ENCODE results near the gene CLDN14. TPM values are rescaled to one million over a fixed set of nuclear protein-coding genes. Genes with fewer than 3 reads are reported as not detected.
"Not testable (repeated sequence)": the region's sequence is repeated elsewhere in the genome, so short reads cannot be mapped to it uniquely, and the experiment has no call there.

CLDN14 gene
- total RNA-seq, 1 experiment from 2014 or later, result not detected

DNA sequence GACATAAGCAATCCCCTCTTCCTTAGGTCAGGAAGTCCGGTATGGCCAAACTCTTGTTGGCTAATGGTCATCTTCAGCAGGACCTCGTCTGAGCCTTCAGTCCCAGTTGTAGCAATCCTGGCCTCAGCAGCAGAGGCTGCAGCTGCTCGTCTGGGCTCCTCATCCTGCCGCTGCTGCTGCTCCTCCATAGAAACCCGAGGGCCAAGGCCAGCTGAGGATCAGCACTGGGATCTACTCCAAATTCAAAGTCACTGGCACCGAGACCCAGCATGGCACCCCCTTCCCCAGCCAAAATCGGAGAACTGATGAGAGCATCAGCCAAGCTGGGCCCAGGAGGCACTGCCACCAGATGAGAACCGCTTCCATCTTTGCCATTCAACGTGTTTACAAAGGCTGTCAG, 6.3 kb upstream of the CLDN14 start:
- no peaks in the 10 kb centered on the region for H3K36me3 ChIP-seq (replicated peaks; ENCODE audit: control insufficient read depth, insufficient read depth, low read length)
- no peak overlapping the region for H3K4me3 ChIP-seq (ENCODE audit: insufficient read depth, low read depth, low read length)
- DNase-seq, result no peak
- H3K27me3 ChIP-seq (ENCODE audit: control insufficient read depth, insufficient read depth, low read length), result no peaks in the 10 kb centered on the region

DNA sequence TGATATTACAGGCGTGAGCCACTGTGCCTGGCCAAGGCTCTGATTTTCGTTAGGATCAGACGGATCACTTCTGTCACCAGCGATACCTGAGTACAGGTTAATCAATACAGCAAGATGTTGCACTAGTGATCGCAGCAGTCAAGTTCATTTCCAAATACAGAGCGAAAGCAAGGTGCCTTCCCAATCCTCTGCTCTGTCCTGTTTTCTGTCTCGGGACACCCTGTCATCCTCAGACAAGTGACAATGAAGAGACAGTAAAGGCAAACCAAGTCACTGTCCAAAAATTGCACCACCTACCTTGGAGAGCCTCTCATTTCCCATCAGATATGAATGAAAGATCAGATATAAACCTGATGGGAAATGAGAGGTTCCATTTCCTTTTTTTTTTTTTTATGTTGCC, 5.6 kb upstream of the CLDN14 start:
- no peak for DNase-seq
- Histone ChIP-seq H3K27me3 (ENCODE audit: control insufficient read depth, insufficient read depth, low read length) (no peaks in the 10 kb centered on the region), H3K4me3 (ENCODE audit: insufficient read depth, low read depth, low read length) (no peak overlapping the region), H3K36me3 (replicated peaks; ENCODE audit: control insufficient read depth, insufficient read depth, low read length) (no peaks in the 10 kb centered on the region)

DNA sequence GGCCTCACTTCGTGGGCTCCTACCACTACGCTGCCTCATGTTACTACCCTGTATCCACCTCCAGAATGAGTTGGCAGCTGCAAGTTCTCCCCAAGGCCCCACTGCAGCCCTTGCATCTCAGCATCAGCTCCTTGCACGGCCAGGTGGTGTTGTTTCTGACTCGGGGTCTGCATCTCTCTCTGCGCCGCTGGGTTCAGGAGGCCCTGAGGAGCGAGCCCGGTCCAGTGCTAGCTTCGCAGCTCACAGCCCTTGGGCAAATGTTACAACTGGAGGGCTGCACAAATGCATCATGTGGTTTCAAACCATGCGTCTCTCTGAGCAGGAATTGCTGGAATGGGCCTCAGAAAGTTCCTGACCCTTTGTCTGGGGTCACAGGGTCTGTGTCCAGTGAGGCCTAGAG, 3.2 kb upstream of the CLDN14 start:
- H3K36me3 ChIP-seq (replicated peaks; ENCODE audit: control insufficient read depth, insufficient read depth, low read length), result no peaks in the 10 kb centered on the region
- H3K4me3 ChIP-seq (ENCODE audit: insufficient read depth, low read depth, low read length), result no peak overlapping the region
- no peak for DNase-seq
- no peaks in the 10 kb centered on the region for H3K27me3 ChIP-seq (ENCODE audit: control insufficient read depth, insufficient read depth, low read length)

DNA sequence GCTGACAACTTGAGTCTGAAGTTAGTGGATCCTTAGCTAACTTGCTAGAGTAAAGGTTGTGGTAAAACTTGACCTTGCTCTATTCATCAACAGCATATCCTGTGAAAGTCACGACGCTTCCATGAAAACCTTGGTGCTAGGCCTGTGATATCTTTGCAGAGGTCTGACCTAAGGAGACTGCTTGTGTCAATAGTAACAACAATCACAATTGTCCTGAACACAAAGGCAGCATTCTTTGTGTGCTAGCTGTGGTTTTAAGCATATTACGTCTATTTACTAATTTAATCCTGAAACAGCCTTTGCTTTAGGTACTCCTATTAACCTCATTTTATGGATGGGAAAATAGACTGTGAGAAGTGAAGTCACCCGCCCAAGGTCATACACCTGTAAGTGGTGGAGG, 2.8 kb upstream of the CLDN14 start:
- Histone ChIP-seq H3K36me3 (replicated peaks; ENCODE audit: control insufficient read depth, insufficient read depth, low read length) (no peaks in the 10 kb centered on the region), H3K4me3 (ENCODE audit: insufficient read depth, low read depth, low read length) (no peak overlapping the region), H3K27me3 (ENCODE audit: control insufficient read depth, insufficient read depth, low read length) (no peaks in the 10 kb centered on the region)
- no peak for DNase-seq

DNA sequence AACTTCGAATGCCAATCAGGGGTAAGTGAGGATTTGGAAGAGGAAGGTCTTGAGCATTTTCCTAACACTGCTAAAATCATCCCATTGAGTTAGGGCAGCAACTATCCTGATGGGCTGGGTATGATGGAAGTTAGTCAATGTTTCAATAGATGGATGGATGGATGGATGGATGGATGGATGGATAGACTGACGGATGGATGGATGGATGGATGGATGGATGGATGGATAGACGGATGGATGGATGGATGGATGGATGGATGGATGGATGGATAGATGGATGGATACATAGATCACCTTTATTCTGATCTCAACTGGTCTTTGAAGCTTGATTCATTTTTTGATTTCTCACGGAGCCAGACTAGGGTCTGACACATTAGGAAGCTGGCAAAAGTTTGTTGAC, 2.3 kb upstream of the CLDN14 start:
- H3K4me3 ChIP-seq (ENCODE audit: insufficient read depth, low read depth, low read length), result no peak overlapping the region
- no peaks in the 10 kb centered on the region for H3K27me3 ChIP-seq (ENCODE audit: control insufficient read depth, insufficient read depth, low read length)

DNA sequence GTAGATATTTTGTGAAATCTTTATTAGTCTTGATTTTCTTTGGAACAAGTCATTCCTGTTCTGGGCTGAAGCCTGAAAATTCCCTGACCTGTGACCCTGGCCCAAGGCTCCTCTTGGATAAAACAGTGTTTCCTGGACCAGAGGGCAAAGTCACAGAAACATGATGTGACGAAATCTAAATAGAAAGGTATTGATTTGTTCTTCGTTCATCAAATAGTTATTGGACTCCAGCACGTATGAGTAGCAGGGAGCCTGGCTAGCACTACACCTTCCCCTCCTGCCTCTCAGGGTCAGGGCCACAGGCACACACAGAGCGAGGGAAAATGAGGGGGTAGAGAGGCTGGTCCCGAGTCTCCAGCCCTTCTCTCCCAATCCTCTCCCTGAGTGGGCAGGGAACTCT, 1.7 kb upstream of the CLDN14 start:
- Histone ChIP-seq H3K27me3 (ENCODE audit: control insufficient read depth, insufficient read depth, low read length) (no peaks in the 10 kb centered on the region), H3K36me3 (replicated peaks; ENCODE audit: control insufficient read depth, insufficient read depth, low read length) (no peaks in the 10 kb centered on the region), H3K4me3 (ENCODE audit: insufficient read depth, low read depth, low read length) (no peak overlapping the region)
- no peak for DNase-seq

More for the DNA sequence above, 2.3 kb upstream of the CLDN14 start:
- no peak for DNase-seq
- H3K36me3 ChIP-seq (replicated peaks; ENCODE audit: control insufficient read depth, insufficient read depth, low read length), result no peaks in the 10 kb centered on the region

DNA sequence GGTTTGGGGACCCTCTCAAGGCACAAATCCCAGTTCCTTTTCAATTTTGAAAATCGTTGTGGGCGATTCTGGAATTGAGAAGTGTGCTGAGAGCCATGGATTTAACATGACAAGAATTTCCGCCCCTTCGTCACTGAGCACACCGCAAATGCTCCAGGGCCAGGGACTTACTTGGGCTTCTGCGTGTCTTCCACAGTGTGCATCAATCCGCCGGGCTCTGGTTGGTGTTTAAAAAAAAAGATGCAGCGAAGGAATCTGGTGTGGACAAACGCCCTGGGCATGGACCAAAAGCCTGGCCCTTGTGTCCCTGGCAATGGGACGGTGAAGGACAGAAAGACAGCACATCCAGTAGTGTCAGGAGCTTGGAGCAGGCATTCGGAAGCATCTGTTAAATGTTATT, 696 bp upstream of the CLDN14 start:
- no peak for DNase-seq
- Histone ChIP-seq H3K27me3 (ENCODE audit: control insufficient read depth, insufficient read depth, low read length) (no peaks in the 10 kb centered on the region), H3K4me3 (ENCODE audit: insufficient read depth, low read depth, low read length) (no peak overlapping the region), H3K36me3 (replicated peaks; ENCODE audit: control insufficient read depth, insufficient read depth, low read length) (no peaks in the 10 kb centered on the region)

DNA sequence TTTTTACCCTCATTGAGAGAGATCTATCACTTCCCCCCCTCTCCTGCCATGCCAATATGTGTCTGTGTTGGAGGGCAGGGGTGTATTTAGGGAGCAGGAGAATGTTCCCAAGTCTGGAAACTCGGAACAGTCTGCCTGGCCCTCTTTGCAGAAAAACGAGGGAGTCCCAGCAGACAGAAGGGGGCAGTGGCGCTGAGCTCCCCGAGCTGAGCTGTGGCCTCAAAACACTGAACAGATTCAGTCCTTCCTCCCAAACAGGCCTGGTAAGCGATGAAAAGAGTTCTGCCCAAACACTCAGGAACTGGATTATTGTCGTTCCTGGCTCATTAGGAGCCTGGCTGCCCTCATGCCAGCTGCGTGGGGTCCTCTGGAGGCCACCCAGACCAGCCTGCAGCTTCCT, 981 bp downstream of the CLDN14 start:
- Histone ChIP-seq H3K27me3 (ENCODE audit: control insufficient read depth, insufficient read depth, low read length) (no peaks in the 10 kb centered on the region), H3K4me3 (ENCODE audit: insufficient read depth, low read depth, low read length) (no peak overlapping the region), H3K36me3 (replicated peaks; ENCODE audit: control insufficient read depth, insufficient read depth, low read length) (no peaks in the 10 kb centered on the region)
- DNase-seq, result peak; percentile 75

DNA sequence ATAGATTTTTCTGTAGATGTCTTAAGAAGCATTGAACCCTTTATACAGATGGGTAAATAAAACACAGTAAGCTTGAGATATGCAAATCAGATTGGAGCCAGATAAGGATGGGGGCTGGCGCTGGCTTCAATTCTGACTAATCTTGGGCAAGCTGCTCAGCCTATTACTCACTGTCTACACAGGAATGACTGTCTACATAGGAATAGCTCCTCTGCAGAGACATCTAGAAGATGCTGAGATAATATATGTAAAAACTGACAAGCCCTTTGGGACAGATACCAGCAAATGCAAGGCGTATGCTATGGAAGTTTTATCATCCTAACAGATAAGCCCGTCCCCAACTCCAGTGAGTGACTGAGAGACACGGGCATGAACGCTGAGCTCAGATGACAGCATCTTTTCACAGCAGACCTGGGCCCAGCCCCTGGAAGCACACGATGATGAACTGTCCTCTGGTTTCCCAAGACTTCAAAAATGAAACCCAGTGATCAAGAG, 1.7 kb downstream of the CLDN14 start:
- DNase-seq, result no peak
- Histone ChIP-seq H3K36me3 (replicated peaks; ENCODE audit: control insufficient read depth, insufficient read depth, low read length) (no peaks in the 10 kb centered on the region), H3K27me3 (ENCODE audit: control insufficient read depth, insufficient read depth, low read length) (no peaks in the 10 kb centered on the region), H3K4me3 (ENCODE audit: insufficient read depth, low read depth, low read length) (no peak overlapping the region)

DNA sequence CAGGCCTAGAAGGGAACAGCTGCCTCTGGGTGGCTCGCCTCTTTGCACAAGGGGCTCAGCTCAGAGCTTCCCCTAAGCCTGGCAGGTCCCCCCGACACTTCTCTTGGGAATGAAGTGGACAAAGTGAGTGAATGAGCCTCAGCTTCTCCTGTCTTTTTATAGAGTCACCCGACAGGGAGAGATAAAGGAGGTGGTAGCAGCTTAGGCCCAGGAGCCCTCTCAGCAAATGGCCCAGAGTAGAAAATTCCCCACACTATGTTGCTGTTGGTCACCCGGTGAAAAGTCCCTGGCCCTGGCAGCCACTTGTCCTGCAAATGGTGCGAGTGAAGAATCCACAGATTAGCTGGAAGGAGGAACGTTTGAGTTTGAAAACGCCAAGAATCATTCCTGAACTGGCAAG, 2.4 kb downstream of the CLDN14 start:
- Histone ChIP-seq H3K36me3 (replicated peaks; ENCODE audit: control insufficient read depth, insufficient read depth, low read length) (no peaks in the 10 kb centered on the region), H3K4me3 (ENCODE audit: insufficient read depth, low read depth, low read length) (no peak overlapping the region), H3K27me3 (ENCODE audit: control insufficient read depth, insufficient read depth, low read length) (no peaks in the 10 kb centered on the region)
- DNase-seq, result no peak

DNA sequence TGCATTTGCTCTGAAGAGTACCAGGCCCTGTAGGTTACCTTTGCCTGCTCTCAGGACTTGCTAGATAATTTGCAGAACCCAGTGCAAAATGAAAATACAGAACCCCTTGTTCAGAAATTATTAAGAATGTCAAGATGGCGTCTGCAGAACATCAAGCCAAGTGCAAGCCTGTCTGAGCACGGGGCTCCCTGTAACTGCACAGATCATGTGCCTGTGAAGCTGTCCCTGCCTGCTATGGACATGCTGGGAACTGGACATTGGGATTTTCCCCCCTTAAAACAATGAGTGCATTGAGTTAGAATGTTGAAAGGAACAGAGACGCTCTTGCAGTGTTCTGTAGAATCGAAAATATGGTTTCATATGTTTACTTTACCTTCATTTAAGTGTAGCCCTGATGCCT, 2.9 kb downstream of the CLDN14 start:
- DNase-seq, result no peak
- H3K4me3 ChIP-seq (ENCODE audit: insufficient read depth, low read depth, low read length), result no peak overlapping the region
- no peaks in the 10 kb centered on the region for H3K27me3 ChIP-seq (ENCODE audit: control insufficient read depth, insufficient read depth, low read length)
- H3K36me3 ChIP-seq (replicated peaks; ENCODE audit: control insufficient read depth, insufficient read depth, low read length), result no peaks in the 10 kb centered on the region

DNA sequence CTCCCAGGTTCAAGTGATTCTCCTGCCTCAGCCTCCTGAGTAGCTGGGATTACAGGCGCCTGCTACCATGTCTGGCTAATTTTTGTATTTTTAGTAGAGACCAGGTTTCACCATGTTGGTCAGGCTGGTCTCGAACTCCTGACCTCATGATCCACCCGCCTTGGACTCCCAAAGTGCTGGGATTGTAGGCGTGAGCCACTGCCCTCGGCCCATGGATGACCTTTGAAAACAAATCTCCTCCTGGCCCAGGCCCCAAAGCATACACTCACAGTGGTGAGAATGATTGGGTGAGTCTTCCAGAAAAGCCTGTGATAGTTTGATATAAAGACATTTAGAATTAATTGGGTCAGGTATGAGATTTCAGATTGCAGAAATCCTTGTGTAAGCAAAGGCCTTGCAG, 3.4 kb downstream of the CLDN14 start:
- H3K36me3 ChIP-seq (replicated peaks; ENCODE audit: control insufficient read depth, insufficient read depth, low read length); H3K27me3 ChIP-seq (ENCODE audit: control insufficient read depth, insufficient read depth, low read length); DNase-seq; H3K4me3 ChIP-seq (ENCODE audit: insufficient read depth, low read depth, low read length): not testable (repeated sequence)

DNA sequence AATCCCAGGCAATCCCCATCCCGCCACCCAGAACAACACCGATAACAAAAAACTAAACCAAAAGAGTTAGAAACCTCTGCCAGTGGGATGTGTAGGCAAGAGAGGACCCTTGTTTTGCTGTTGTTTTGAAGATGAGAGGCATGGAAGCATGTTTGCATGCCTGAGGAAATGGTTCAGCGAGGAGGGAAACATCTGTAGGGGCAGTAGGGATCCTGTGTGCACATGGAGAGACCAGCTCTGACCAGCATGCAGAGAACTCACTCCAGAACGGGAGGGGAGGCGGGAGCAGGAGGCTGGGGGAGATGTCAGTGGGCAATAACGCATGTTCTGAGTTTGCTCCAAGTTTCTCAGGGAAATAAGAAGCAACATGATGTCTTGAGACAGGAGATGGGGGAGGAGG, 5.3 kb downstream of the CLDN14 start:
- no peak for DNase-seq
- no peak overlapping the region for H3K4me3 ChIP-seq (ENCODE audit: insufficient read depth, low read depth, low read length)
- no peaks in the 10 kb centered on the region for H3K27me3 ChIP-seq (ENCODE audit: control insufficient read depth, insufficient read depth, low read length)
- H3K36me3 ChIP-seq (replicated peaks; ENCODE audit: control insufficient read depth, insufficient read depth, low read length), result no peaks in the 10 kb centered on the region

DNA sequence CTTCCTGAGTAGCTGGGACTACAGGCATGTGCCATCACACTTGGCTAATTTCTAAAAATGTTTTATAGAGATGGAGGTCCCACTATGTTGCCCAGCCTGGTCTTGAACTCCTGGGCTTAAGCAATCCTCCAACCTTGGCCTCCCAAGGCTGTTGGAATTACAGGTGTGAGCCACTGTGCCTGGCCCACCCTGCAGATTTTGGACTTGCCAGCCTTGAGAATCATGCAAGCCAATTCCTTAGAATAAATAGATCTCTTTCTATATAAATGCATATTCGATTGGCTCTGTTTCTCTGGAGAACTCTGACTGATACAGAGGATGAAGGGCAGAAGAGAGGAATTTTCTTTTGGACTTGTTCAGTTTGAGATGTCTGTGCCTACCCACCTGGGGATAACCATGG, 6.7 kb downstream of the CLDN14 start:
- Histone ChIP-seq H3K36me3 (replicated peaks; ENCODE audit: control insufficient read depth, insufficient read depth, low read length) (no peaks in the 10 kb centered on the region), H3K27me3 (ENCODE audit: control insufficient read depth, insufficient read depth, low read length) (no peaks in the 10 kb centered on the region), H3K4me3 (ENCODE audit: insufficient read depth, low read depth, low read length) (no peak overlapping the region)
- no peak for DNase-seq

DNA sequence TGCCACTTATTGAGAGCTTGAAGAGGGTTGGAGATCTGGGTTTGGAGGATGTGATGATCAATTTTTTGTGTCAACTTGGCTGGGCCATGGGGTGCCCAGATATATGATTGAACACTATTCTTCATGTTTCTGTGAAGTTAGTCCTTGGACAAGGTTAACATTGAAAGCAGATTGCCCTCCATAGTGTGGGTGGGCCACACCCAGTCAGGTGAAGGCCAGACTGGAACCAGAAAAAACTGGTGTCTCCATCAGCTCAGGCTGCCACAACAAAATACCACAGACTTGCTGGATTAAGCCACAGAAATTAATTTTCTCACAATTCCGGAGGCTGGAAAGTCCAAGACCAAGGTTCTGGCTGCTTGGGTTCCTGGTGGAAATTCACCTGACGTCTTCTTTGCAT, 7.5 kb downstream of the CLDN14 start:
- DNase-seq, result no peak
- Histone ChIP-seq H3K36me3 (replicated peaks; ENCODE audit: control insufficient read depth, insufficient read depth, low read length) (no peaks in the 10 kb centered on the region), H3K4me3 (ENCODE audit: insufficient read depth, low read depth, low read length) (no peak overlapping the region), H3K27me3 (ENCODE audit: control insufficient read depth, insufficient read depth, low read length) (no peaks in the 10 kb centered on the region)

DNA sequence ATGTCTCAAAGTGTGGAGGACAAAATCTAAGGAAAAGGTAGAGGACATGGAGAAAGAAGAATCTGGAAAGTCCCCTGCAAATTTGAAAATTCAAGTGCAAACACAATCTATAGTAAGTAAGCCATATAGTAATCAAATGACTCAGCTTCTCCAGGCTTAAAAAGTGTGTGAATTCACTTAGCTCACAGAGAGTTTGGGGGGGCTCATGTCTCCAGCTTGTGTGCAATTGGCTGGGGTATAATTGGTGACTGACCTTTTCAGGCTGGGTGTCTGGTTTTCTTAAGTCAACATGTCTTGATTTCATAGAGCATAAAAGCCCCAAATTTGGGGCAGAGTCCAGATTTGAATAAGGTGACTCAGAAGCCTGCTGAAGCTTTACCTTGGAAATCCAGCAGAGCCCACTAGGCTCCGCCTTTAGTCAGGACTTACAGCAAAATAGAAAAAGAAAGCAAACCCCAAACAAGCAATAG, 8.6 kb downstream of the CLDN14 start:
- H3K4me3 ChIP-seq (ENCODE audit: insufficient read depth, low read depth, low read length), result no peak overlapping the region
- H3K27me3 ChIP-seq (ENCODE audit: control insufficient read depth, insufficient read depth, low read length), result no peaks in the 10 kb centered on the region
- H3K36me3 ChIP-seq (replicated peaks; ENCODE audit: control insufficient read depth, insufficient read depth, low read length), result no peaks in the 10 kb centered on the region
- DNase-seq, result no peak
